Heart left ventricle (tissue), 13 donors: Measurements from ENCODE around the gene AGPAT4.

Source experiments
- POLR2A ChIP-seq, 2 donors: fragments of 450-650 bp; IDR thresholded peaks; one replicate each; pipeline ENCODE4 v1.6.1; 2017; ENCODE audit warnings: antibody characterized with exemption in 2 of 2, mild to moderate bottlenecking in 2 of 2, moderate library complexity in 2 of 2
- TF ChIP-seq, protein P1 (sequence below), 12 donors: fragments of 200-600 bp; sonication (generic) in 4 of 12; IDR thresholded peaks; one replicate each; pipeline versions ENCODE4 v1.5.0 to v1.8.0; 2018 to 2022; ENCODE audit warnings: antibody characterized with exemption in 12 of 12, mild to moderate bottlenecking in 5 of 12
- donor health status: ischemic (EF 13 %, LVEDD 7.1; RV severe dilation, severe dysfunction).
- donor health status: DM: no; HTN: yes; CAD: no.
- donor health status: DM: no; HTN: no; CAD: no.
- donor health status: ischemic (EF 25% LVEDD 6.9; RV normal size, moderate dysfunction).
- donor health status: ischemic (EF 25% LVEDD 5.7; RV mildly dilated, moderate dysfunction).
- donor health status: ischemic (EF 35%, LVEDD 5.7; RV mildly dilated, moderate dysfunction).
- donor health status: nonischemic (EF 11% LVEDD 7.7; RV severe dilation, severe dysfunction).
- donor health status: DM: yes; HTN: yes; CAD: no.
- donor health status: PGD.
- donor health status: ischemic (EF 29% LVEDD 5.4; RV normal size, mild dysfunction).
- donor health status: nonischemic (EF 23%, LVEDD 6.1; RV moderate dilation, normal function).

DNA sequence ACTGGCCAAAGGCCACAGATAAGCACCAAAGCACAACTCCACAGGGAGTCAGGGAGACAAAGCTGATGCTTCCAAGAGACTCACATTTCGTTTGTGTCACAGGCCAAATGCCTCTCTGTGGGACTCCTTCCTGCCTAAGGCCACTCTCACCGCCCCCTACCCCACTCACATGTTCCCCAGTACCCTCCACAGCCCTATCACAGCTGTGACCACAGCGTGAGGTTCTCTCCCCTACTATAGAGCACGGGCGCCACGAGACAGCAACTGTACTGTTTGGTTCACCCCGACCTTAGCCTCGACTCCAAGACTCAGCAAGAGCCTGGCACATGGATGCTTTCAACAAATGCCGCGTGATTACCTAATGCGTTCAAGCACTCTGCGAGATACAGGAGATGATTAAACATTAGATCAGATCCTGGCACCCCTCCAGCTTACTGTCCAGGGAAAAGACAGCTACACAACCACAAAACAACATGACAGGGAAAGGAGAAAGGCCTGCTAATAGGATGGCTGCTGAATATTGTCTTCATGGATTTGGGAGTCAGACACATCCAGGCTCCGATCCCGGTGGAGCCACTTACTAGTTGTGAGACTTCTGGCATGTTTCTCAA lies 105.5 kb downstream of the AGPAT4 start:
- TF ChIP-seq POLR2A (IDR thresholded peaks at IDR 0.05): no peak
- TF ChIP-seq, protein P1, sequence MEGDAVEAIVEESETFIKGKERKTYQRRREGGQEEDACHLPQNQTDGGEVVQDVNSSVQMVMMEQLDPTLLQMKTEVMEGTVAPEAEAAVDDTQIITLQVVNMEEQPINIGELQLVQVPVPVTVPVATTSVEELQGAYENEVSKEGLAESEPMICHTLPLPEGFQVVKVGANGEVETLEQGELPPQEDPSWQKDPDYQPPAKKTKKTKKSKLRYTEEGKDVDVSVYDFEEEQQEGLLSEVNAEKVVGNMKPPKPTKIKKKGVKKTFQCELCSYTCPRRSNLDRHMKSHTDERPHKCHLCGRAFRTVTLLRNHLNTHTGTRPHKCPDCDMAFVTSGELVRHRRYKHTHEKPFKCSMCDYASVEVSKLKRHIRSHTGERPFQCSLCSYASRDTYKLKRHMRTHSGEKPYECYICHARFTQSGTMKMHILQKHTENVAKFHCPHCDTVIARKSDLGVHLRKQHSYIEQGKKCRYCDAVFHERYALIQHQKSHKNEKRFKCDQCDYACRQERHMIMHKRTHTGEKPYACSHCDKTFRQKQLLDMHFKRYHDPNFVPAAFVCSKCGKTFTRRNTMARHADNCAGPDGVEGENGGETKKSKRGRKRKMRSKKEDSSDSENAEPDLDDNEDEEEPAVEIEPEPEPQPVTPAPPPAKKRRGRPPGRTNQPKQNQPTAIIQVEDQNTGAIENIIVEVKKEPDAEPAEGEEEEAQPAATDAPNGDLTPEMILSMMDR (IDR thresholded peaks at IDR 0.05): no peak
